Body of pancreas (tissue), 4 donors: ENCODE data around the gene FBLN1.

ENCODE experiments used
- CTCF ChIP-seq, 7 experiments: fragments of 450-650 bp in 4 of 7; fragments of 200-600 bp in 3 of 7; sonication (generic) in 3 of 7; IDR thresholded peaks; one replicate each; pipeline ENCODE4 v1.5.1; 2016 to 2019; ENCODE audit warnings: antibody characterized with exemption in 7 of 7
- POLR2A ChIP-seq, 3 donors: fragments of 450-650 bp; IDR thresholded peaks; one replicate each; pipeline ENCODE4 v1.6.1; 2016; ENCODE audit warnings: antibody characterized with exemption in 3 of 3, mild to moderate bottlenecking in 2 of 3

GRCh38 chr22:45615364-45615763 lies 112.7 kb downstream of the FBLN1 start:
- TF ChIP-seq POLR2A (IDR thresholded peaks at IDR 0.05), result no peak
- no peak for TF ChIP-seq CTCF (IDR thresholded peaks at IDR 0.05)
